Smooth muscle cell (in vitro differentiated cells): ENCODE results near the gene BNC2. TPM values are rescaled to one million over a fixed set of nuclear protein-coding genes. Genes with fewer than 3 reads are reported as not detected.
"Not testable (repeated sequence)": the region's sequence is repeated elsewhere in the genome, so short reads cannot be mapped to it uniquely, and the experiment has no call there.

Experiments
- DNase-seq: peaks from one replicate; lab custom pipeline; 2025; ENCODE audit not compliant: unreplicated experiment; lab: John Stamatoyannopoulos, UW
- H2AFZ ChIP-seq: fragments of 200-600 bp; sonication (generic); 2 replicates; pipeline ENCODE4 v1.6.0; 2016; ENCODE audit warnings: antibody characterized with exemption, low read depth, mild to moderate bottlenecking
- H3F3A ChIP-seq: fragments of 200-600 bp; sonication (generic); 2 replicates; pipeline ENCODE4 v1.6.0; 2017; ENCODE audit warnings: antibody characterized with exemption, low read depth
- H3K27ac ChIP-seq: fragments of 200-600 bp; sonication (generic); 2 replicates; pipeline ENCODE4 v1.5.1; 2016; ENCODE audit warnings: low read depth, mild to moderate bottlenecking
- H3K27me3 ChIP-seq: fragments of 200-600 bp; sonication (generic); 2 replicates; pipeline ENCODE4 v1.6.1; 2016; ENCODE audit warnings: low read depth, mild to moderate bottlenecking
- H3K36me3 ChIP-seq: fragments of 200-600 bp; sonication (generic); 2 replicates; pipeline ENCODE4 v1.5.1; 2016; ENCODE audit warnings: low read depth
- H3K4me1 ChIP-seq: fragments of 200-600 bp; sonication (generic); 2 replicates; pipeline ENCODE4 v1.5.1; 2016; ENCODE audit warnings: low read depth
- H3K4me2 ChIP-seq: fragments of 200-600 bp; sonication (generic); 2 replicates; pipeline ENCODE4 v1.6.0; 2016; ENCODE audit warnings: mild to moderate bottlenecking
- H3K4me3 ChIP-seq: fragments of 200-600 bp; sonication (generic); 2 replicates; pipeline ENCODE4 v1.5.1; 2016; ENCODE audit warnings: mild to moderate bottlenecking
- H3K79me2 ChIP-seq: fragments of 200-600 bp; sonication (generic); 2 replicates; pipeline ENCODE4 v1.6.0; 2016; ENCODE audit warnings: low read depth, mild to moderate bottlenecking
- H3K9ac ChIP-seq: fragments of 200-600 bp; sonication (generic); 2 replicates; pipeline ENCODE4 v1.6.0; 2016; ENCODE audit warnings: low read depth
- H3K9me3 ChIP-seq: fragments of 200-600 bp; sonication (generic); replicated peaks from 2 replicates; pipeline ENCODE4 v1.5.1; 2016; ENCODE audit warnings: low read depth
- H4K20me1 ChIP-seq: fragments of 200-600 bp; sonication (generic); 2 replicates; pipeline ENCODE4 v1.6.0; 2016; ENCODE audit warnings: low read depth
- CTCF ChIP-seq: fragments of 200-600 bp; sonication (generic); IDR thresholded peaks from 2 replicates; pipeline ENCODE4 v1.5.1; 2017; ENCODE audit warnings: borderline replicate concordance, mild to moderate bottlenecking, antibody characterized with exemption; ENCODE audit not compliant: insufficient read depth, poor library complexity, severe bottlenecking
- WGBS: methylation state at CpG from one replicate; pipeline ENCODE4 v1.1.7; 2016; ENCODE audit warnings: low lambda C conversion rate; 5-methylcytosine and 5-hydroxymethylcytosine counted together
- polyA plus RNA-seq: library from polyadenylated mRNA; unstranded; fragments of >200 nt; fragmentation: Nextera tagmentation; extraction: Ambion mirVana; gene quantifications from 2 replicates; pipeline ENCODE4 v1.2.1, GENCODE V29; 2016
- total RNA-seq: library from RNA; depleted of rRNA; stranded (reverse); fragments of >200 nt; gene quantifications from 2 replicates; pipeline ENCODE4 v1.2.3, GENCODE V29; 2014

The BNC2 gene
- total and polyA plus RNA-seq, 2 experiments from 2014 or later = 11.6 to 13.5 TPM

GRCh38 chr9:16912197-16912596 is 41.7 kb upstream of the BNC2 start:
- DNase-seq = no peak
- Histone ChIP-seq H2AFZ (no peak overlapping the region), H3K9ac (no peak overlapping the region), H3K4me2 (no peak overlapping the region), H3K79me2 (no peaks in the 10 kb centered on the region), H3K9me3 (no peaks in the 10 kb centered on the region), H3K27ac (no peak overlapping the region), H3F3A (no peaks in the 10 kb centered on the region), H3K36me3 (no peaks in the 10 kb centered on the region), H3K27me3 (no peaks in the 10 kb centered on the region), H3K4me1 (no peaks in the 10 kb centered on the region), H4K20me1 (no peaks in the 10 kb centered on the region), H3K4me3 (no peak overlapping the region)
- WGBS = 79% methylated on average over 2 of the region's 2 CpGs
- TF ChIP-seq CTCF = no peak

- not testable (repeated sequence) for H4K20me1 ChIP-seq, H2AFZ ChIP-seq, H3K9me3 ChIP-seq, H3K36me3 ChIP-seq, H3K4me3 ChIP-seq, H3K27me3 ChIP-seq, H3K79me2 ChIP-seq, H3K4me2 ChIP-seq, H3F3A ChIP-seq, H3K9ac ChIP-seq, DNase-seq, H3K4me1 ChIP-seq, H3K27ac ChIP-seq
Observed at GRCh38 chr9:16908206-16908605, 37.7 kb upstream of the BNC2 start.

GRCh38 chr9:16904655-16905054 is 34.2 kb upstream of the BNC2 start:
- no peaks in the 10 kb centered on the region for H3K27me3 ChIP-seq
- H3K36me3 ChIP-seq = no peaks in the 10 kb centered on the region
- H2AFZ ChIP-seq = no peak overlapping the region
- no peak overlapping the region for H3K27ac ChIP-seq
- H4K20me1 ChIP-seq = no peaks in the 10 kb centered on the region
- H3K4me1 ChIP-seq = no peaks in the 10 kb centered on the region
- no peaks in the 10 kb centered on the region for H3K9me3 ChIP-seq
- no peaks in the 10 kb centered on the region for H3K79me2 ChIP-seq
- no peak overlapping the region for H3K4me3 ChIP-seq
- DNase-seq = no peak
- no peak for TF ChIP-seq CTCF
- WGBS = 82% methylated on average over 4 of the region's 4 CpGs
- no peaks in the 10 kb centered on the region for H3F3A ChIP-seq
- H3K9ac ChIP-seq = no peak overlapping the region
- H3K4me2 ChIP-seq = no peak overlapping the region

GRCh38 chr9:16901590-16901989 is 31.1 kb upstream of the BNC2 start:
- Histone ChIP-seq H3K27ac (no peak overlapping the region), H3F3A (no peaks in the 10 kb centered on the region), H2AFZ (no peak overlapping the region), H3K4me1 (no peaks in the 10 kb centered on the region), H3K9ac (no peak overlapping the region), H3K4me2 (no peak overlapping the region), H4K20me1 (no peaks in the 10 kb centered on the region), H3K9me3 (no peaks in the 10 kb centered on the region), H3K79me2 (no peaks in the 10 kb centered on the region), H3K4me3 (no peak overlapping the region), H3K27me3 (no peaks in the 10 kb centered on the region), H3K36me3 (no peaks in the 10 kb centered on the region)
- no peak for TF ChIP-seq CTCF
- no peak for DNase-seq
- 100% methylated on average over 2 of the region's 2 CpGs for WGBS
